K562 treated with DMSO at 1 percent for 24 hours (cell line): ENCODE results near the gene OR8H3. TPM values are rescaled to one million over a fixed set of nuclear protein-coding genes. Genes with fewer than 3 reads are reported as not detected.

Experiments used
- total RNA-seq: library from RNA; unstranded; fragments of 300-600 nt; gene quantifications from 2 replicates; pipeline ENCODE4 v1.2.3, GENCODE V29; 2022; ENCODE audit warnings: low read depth; ENCODE audit not compliant: insufficient read depth

The OR8H3 gene
- total RNA-seq, result not detected in 2 replicates

DNA sequence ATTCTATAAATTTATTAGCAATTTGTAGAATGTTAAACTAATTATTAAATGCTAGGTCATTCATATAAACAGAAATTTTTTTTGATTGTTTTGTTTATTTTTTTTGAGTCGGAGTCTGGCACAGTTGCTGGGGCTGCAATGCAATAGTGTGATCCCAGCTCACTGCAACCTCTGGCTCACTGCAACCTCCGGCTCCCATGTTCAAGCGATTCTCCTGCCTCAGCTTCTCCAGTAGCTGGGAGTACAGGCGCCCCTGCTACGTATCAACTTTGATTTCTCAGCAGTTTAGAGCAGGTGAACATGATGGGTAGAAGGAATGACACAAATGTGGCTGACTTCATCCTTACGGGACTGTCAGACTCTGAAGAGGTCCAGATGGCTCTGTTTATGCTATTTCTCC, at the start of gene OR8H3:
OR8H3 (plus strand) TSS at position 301 of the 400 bp plus-strand sequence; CDS start at position 301, 0 bp downstream.

DNA sequence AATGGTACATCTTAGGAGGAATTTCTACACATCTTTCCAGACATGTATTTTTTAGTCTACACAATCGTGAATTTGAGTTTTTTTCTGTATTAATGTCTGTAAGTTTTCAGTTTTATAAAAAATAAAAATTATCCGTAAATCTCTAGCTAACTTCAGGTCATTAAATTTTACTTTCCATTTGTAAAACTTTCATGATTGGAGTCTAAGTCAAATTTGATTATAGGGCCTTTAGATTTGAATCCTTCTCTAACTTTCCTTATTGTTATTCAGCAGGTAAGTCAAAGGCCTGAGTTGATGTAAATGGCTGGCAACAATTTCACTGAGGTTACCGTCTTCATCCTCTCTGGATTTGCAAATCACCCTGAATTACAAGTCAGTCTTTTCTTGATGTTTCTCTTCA, 29.2 kb upstream of the OR8H3 start, which contains the start of gene OR8I2:
OR8I2 (plus strand) TSS at position 301 of the 400 bp plus-strand sequence; CDS start at position 301, 0 bp downstream.

DNA sequence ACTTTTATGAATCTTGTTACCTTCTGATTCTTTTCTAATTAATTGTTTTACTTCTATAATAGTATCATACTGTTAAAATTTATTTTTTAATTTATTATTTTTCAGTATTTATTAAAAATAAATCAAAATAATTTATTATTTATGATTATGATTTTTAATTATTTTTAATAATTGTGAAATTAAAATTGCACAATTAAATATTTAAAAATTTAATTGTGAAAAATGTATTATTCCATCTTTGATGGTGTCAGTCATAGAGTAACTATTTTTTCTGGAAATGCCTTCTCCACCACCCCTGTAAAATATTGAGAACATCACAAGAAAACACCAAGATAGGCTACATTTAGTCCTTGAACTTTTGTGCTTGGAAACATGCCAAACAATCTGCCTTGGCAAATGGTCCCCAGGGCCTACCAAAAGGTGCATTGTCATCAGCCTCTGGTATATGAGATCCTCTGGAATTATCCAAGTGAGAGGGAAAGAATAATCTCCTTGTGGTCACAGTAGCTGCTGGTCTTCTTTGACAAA, 18.9 kb upstream of the OR8H3 start, which contains the start of gene OR8H2:
OR8H2 (plus strand) TSS at position 478 of the 528 bp plus-strand sequence. CDS start 1,356 bp downstream, outside the sequence.

DNA sequence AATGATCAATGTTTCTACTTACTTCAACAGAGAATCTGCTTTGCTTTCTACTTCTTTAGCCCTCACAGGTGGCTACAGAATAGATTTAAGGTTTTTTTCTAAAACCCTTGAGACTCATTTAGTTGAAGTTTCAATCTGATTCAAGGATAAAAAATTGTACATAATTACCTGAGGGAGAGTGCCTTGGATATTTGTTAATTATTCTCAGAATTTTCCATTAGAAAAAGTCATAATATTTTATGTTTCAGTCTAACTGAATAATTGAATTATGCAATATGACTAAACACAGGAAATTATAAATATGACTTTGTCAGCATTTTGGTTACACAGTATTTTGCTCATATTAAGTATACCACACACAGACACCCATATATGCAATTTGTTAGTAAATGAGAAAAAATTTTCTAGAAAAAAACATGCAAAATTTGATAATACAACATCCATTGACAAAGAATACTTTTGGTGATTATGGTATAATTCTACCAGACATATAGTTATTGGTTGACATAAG, 18.0 kb downstream of the OR8H3 start, which contains the start of gene OR8J3:
OR8J3 (minus strand) TSS at position 51 of the 511 bp plus-strand sequence. CDS start 2,483 bp downstream, outside the sequence.

DNA sequence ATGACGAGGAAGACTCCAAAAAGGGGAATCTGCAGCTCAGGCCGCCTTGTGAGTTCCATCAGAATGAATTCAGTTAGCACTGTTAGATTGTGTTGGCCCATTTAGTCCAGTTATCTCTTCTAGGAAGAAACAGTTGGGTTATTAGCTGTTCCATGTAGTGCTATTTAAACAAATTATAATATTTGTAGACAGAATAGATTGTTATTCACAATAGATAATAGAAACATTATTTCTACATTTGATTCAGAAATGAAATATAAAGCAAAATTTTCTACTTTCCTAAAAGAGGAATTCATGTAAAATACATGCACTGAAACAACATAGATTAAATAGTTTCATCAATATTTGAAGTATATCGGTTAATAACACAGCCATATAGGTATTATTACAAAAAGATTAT, 38.0 kb downstream of the OR8H3 start, which contains the start of gene OR8K5:
OR8K5 (minus strand) TSS at position 101 of the 400 bp plus-strand sequence; CDS start at position 101, 0 bp downstream.

Other genes starting within 250 kb of the OR8H3 start
- not detected in 2 replicates for gene TRIM51, start 239.1 kb upstream of the OR8H3 start, total RNA-seq
- not detected in 2 replicates for gene OR5W2, start 207.8 kb upstream of the OR8H3 start, total RNA-seq
- gene OR5I1, start 186.0 kb upstream of the OR8H3 start, total RNA-seq, result not detected in 2 replicates
- gene OR10AG1, start 152.4 kb upstream of the OR8H3 start, total RNA-seq, result not detected in 2 replicates
- not detected in 2 replicates for gene OR5F1, start 127.7 kb upstream of the OR8H3 start, total RNA-seq
- gene OR5AS1, start 94.7 kb upstream of the OR8H3 start, total RNA-seq, result not detected in 2 replicates
- not detected in 2 replicates for gene OR8I2, start 29.1 kb upstream of the OR8H3 start, total RNA-seq
- not detected in 2 replicates for gene OR8H2, start 18.7 kb upstream of the OR8H3 start, total RNA-seq
- not detected in 2 replicates for gene OR8J3, start 17.8 kb downstream of the OR8H3 start, total RNA-seq
- gene OR8K5, start 37.9 kb downstream of the OR8H3 start, total RNA-seq, result not detected in 2 replicates
- gene OR5J2, start 54.2 kb downstream of the OR8H3 start, total RNA-seq, result not detected in 2 replicates
- gene OR5T2, start 111.9 kb downstream of the OR8H3 start, total RNA-seq, result not detected in 2 replicates
- gene OR5T3, start 129.9 kb downstream of the OR8H3 start, total RNA-seq, result not detected in 2 replicates
- not detected in 2 replicates for gene OR5T1, start 151.8 kb downstream of the OR8H3 start, total RNA-seq
- gene OR8H1, start 169.9 kb downstream of the OR8H3 start, total RNA-seq, result not detected in 2 replicates
- not detected in 2 replicates for gene OR8K3, start 192.8 kb downstream of the OR8H3 start, total RNA-seq
- not detected in 2 replicates for gene OR8K1, start 223.7 kb downstream of the OR8H3 start, total RNA-seq
- not detected in 2 replicates for gene OR8J1, start 231.9 kb downstream of the OR8H3 start, total RNA-seq